SK-N-SH (cell line): Measurements from ENCODE around the gene DNAH14. TPM values are rescaled to one million over a fixed set of nuclear protein-coding genes. Genes with fewer than 3 reads are reported as not detected.

Experiments
- CTCF ChIA-PET: fragments of 300-600, 350-600 bp; formaldehyde crosslinking; extraction: SDS; loops from one replicate; lab custom pipeline; 2021; lab: Yijun Ruan, JAX
- POLR2A ChIA-PET: fragments of 350-600 bp; sonication (Branson Sonifier 250); formaldehyde crosslinking; extraction: SDS; loops from one replicate; lab custom pipeline; 2020; ENCODE audit warnings: antibody characterized with exemption, inconsistent platforms; lab: Yijun Ruan, JAX
- DNase-seq: peaks from one replicate; pipeline ENCODE4 v3.0.0; 2012
- H2AFZ ChIP-seq: fragments of 200-600 bp; sonication (generic); 2 replicates; pipeline ENCODE4 v1.8.1; 2016; ENCODE audit warnings: antibody characterized with exemption, mild to moderate bottlenecking, low read depth
- H3F3A ChIP-seq: fragments of 200-600 bp; sonication (generic); replicated peaks from 2 replicates; pipeline ENCODE3; 2016; ENCODE audit warnings: antibody characterized with exemption, mild to moderate bottlenecking; ENCODE audit not compliant: insufficient read depth
- H3K27ac ChIP-seq, 2 experiments: fragments of 200-500 bp in 1 of 2; fragments of 200-600 bp in 1 of 2; sonication (Bioruptor generic) in 1 of 2; sonication (generic), shearing (Covaris generic) in 1 of 2; 2 replicates each; pipeline versions ENCODE4 v1.5.1 to v1.6.1; 2014 to 2016; ENCODE audit warnings: low read depth in 2 of 2, inconsistent platforms in 1 of 2, low read length in 1 of 2, mild to moderate bottlenecking in 1 of 2, mixed read lengths in 1 of 2
- H3K27me3 ChIP-seq: fragments of 200-600 bp; sonication (generic), shearing (Covaris generic); 2 replicates; pipeline ENCODE4 v1.6.1; 2016; ENCODE audit warnings: mixed run types; ENCODE audit not compliant: insufficient read depth
- H3K36me3 ChIP-seq, 2 experiments: fragments of 200-500 bp in 1 of 2; fragments of 200-600 bp in 1 of 2; sonication (Bioruptor generic) in 1 of 2; sonication (generic) in 1 of 2; replicated peaks in 1 of 2; 2 replicates each; pipeline versions ENCODE3 to v1.5.1; 2014 to 2016; ENCODE audit warnings: low read length in 1 of 2, mild to moderate bottlenecking in 1 of 2; ENCODE audit not compliant: insufficient read depth in 2 of 2, control insufficient read depth in 1 of 2
- H3K4me1 ChIP-seq, 2 experiments: fragments of 200-500 bp in 1 of 2; fragments of 200-600 bp in 1 of 2; sonication (Bioruptor generic) in 1 of 2; sonication (generic), shearing (Covaris generic) in 1 of 2; 2 replicates each; pipeline versions ENCODE4 v1.5.1 to v1.6.1; 2014 to 2016; ENCODE audit warnings: low read depth in 1 of 2, low read length in 1 of 2, mixed run types in 1 of 2; ENCODE audit not compliant: insufficient read depth in 2 of 2, control insufficient read depth in 1 of 2
- H3K4me2 ChIP-seq: fragments of 200-600 bp; sonication (generic), shearing (Covaris generic); 2 replicates; pipeline ENCODE4 v1.6.1; 2017; ENCODE audit warnings: mixed run types
- H3K4me3 ChIP-seq, 2 experiments: fragments of 200-500 bp in 1 of 2; fragments of 200-600 bp in 1 of 2; sonication (Bioruptor generic) in 1 of 2; sonication (generic), shearing (Covaris generic) in 1 of 2; 2 replicates each; pipeline versions ENCODE4 v1.5.1 to v1.8.1; 2014 to 2016; ENCODE audit warnings: low read depth in 2 of 2, inconsistent platforms in 1 of 2, low read length in 1 of 2, mild to moderate bottlenecking in 1 of 2, mixed read lengths in 1 of 2, moderate library complexity in 1 of 2
- H3K79me2 ChIP-seq: fragments of 200-600 bp; sonication (generic); 2 replicates; pipeline ENCODE4 v1.8.1; 2017; ENCODE audit warnings: mild to moderate bottlenecking; ENCODE audit not compliant: insufficient read depth
- H3K9ac ChIP-seq: fragments of 200-600 bp; sonication (generic); 2 replicates; pipeline ENCODE4 v1.6.1; 2017; ENCODE audit warnings: mixed run types
- H3K9me2 ChIP-seq: fragments of 200-600 bp; sonication (generic); 2 replicates; pipeline ENCODE4 v1.6.1; 2017; ENCODE audit warnings: mixed run types
- H3K9me3 ChIP-seq: fragments of 200-600 bp; sonication (generic); 2 replicates; pipeline ENCODE4 v1.6.1; 2017; ENCODE audit warnings: mixed run types, mild to moderate bottlenecking, moderate library complexity
- H4K20me1 ChIP-seq: fragments of 200-600 bp; sonication (generic); 2 replicates; pipeline ENCODE4 v1.6.1; 2017; ENCODE audit warnings: mild to moderate bottlenecking, mixed run types; ENCODE audit not compliant: insufficient read depth
- EP300 ChIP-seq, 2 experiments: IDR thresholded peaks; 2 replicates each; pipeline versions ENCODE4 v1.4.0 to v1.6.1; 2012; ENCODE audit warnings: borderline replicate concordance in 1 of 2, low read depth in 1 of 2, low read length in 1 of 2
- FOSL2 ChIP-seq: IDR thresholded peaks from 2 replicates; pipeline ENCODE4 v1.4.0; 2012; ENCODE audit warnings: low read depth, mild to moderate bottlenecking, moderate library complexity, borderline replicate concordance
- FOXJ3 ChIP-seq: sonication (generic); formaldehyde crosslinking; IDR thresholded peaks from 2 replicates; pipeline ENCODE4 v1.5.1; 2020; ENCODE audit warnings: mild to moderate bottlenecking, missing genetic modification reagents
- GABPA ChIP-seq: IDR thresholded peaks from 2 replicates; pipeline ENCODE4 v1.4.0; 2012; ENCODE audit warnings: low read depth, mild to moderate bottlenecking
- GATA2 ChIP-seq: sonication (generic); formaldehyde crosslinking; IDR thresholded peaks from 2 replicates; pipeline ENCODE4 v1.5.0; 2020; ENCODE audit warnings: mild to moderate bottlenecking, missing genetic modification reagents
- JUND ChIP-seq: IDR thresholded peaks from 2 replicates; pipeline ENCODE4 v1.4.0; 2012
- MXI1 ChIP-seq: IDR thresholded peaks from 2 replicates; pipeline ENCODE4 v1.6.1; 2012; ENCODE audit warnings: mild to moderate bottlenecking, low read depth, low read length, improper control_type of control experiment
- POLR2AphosphoS5 ChIP-seq: IDR thresholded peaks from 2 replicates; pipeline ENCODE4 v1.6.1; 2012; ENCODE audit warnings: low read depth, low read length
- RAD21 ChIP-seq: IDR thresholded peaks from 2 replicates; pipeline ENCODE4 v1.6.1; 2012; ENCODE audit warnings: mild to moderate bottlenecking, low read length
- RFX5 ChIP-seq: IDR thresholded peaks from 2 replicates; pipeline ENCODE4 v1.6.1; 2012; ENCODE audit warnings: mild to moderate bottlenecking, improper control_type of control experiment, low read length
- TEAD4 ChIP-seq: IDR thresholded peaks from 2 replicates; pipeline ENCODE4 v1.4.0; 2012; ENCODE audit warnings: mild to moderate bottlenecking, borderline replicate concordance; ENCODE audit not compliant: insufficient read depth
- YY1 ChIP-seq: IDR thresholded peaks from 2 replicates; pipeline ENCODE4 v1.4.0; 2012; ENCODE audit warnings: low read depth, mild to moderate bottlenecking
- ZBTB33 ChIP-seq: IDR thresholded peaks from 2 replicates; pipeline ENCODE4 v1.4.0; 2012; ENCODE audit warnings: low read depth, borderline replicate concordance
- WGBS: methylation state at CpG from one replicate; pipeline ENCODE4 v1.1.6; 2017; ENCODE audit warnings: low lambda C conversion rate; 5-methylcytosine and 5-hydroxymethylcytosine counted together
- polyA plus RNA-seq, 3 experiments: library from polyadenylated mRNA; depleted of rRNA; stranded (reverse); fragments of >200 nt; gene quantifications; 2 replicates each; pipeline ENCODE4 v1.2.3, GENCODE V29; 2012
- TF ChIP-seq, protein P1 (sequence below): IDR thresholded peaks from 2 replicates; pipeline ENCODE4 v1.6.1; 2012; ENCODE audit warnings: mild to moderate bottlenecking, low read depth, low read length, moderate library complexity
- TF ChIP-seq, protein P2 (sequence below): fragments of 150-350 bp; IDR thresholded peaks from 2 replicates; pipeline ENCODE4 v1.6.1; 2016; ENCODE audit warnings: mild to moderate bottlenecking, low read depth, low read length

DNAH14 gene
- polyA plus RNA-seq, 1 of the 3 experiments (the other 2 are of a cell fraction) = 8.0 TPM

DNA sequence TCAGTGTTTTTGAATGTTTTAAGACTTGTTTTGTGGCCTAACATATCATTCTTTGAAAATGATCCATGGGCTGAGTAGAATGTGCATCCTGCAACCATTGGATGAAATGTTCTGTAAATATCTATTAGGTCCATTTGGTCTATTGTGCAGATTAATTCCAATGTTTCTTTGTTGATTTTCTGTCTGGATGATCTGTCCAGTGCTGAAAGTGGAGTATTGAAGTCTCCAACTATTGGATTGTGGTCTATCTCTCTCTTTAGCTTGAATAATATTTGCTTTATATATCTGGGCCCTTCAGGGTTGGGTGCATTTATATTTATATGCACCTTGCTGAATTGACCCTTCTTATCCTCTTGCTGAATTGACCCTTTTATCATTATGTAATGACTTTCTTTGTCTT is 181.5 kb downstream of the DNAH14 start:
- TF ChIP-seq YY1 (no peak), FOSL2 (no peak), JUND (no peak)
- TF ChIP-seq, protein P1, sequence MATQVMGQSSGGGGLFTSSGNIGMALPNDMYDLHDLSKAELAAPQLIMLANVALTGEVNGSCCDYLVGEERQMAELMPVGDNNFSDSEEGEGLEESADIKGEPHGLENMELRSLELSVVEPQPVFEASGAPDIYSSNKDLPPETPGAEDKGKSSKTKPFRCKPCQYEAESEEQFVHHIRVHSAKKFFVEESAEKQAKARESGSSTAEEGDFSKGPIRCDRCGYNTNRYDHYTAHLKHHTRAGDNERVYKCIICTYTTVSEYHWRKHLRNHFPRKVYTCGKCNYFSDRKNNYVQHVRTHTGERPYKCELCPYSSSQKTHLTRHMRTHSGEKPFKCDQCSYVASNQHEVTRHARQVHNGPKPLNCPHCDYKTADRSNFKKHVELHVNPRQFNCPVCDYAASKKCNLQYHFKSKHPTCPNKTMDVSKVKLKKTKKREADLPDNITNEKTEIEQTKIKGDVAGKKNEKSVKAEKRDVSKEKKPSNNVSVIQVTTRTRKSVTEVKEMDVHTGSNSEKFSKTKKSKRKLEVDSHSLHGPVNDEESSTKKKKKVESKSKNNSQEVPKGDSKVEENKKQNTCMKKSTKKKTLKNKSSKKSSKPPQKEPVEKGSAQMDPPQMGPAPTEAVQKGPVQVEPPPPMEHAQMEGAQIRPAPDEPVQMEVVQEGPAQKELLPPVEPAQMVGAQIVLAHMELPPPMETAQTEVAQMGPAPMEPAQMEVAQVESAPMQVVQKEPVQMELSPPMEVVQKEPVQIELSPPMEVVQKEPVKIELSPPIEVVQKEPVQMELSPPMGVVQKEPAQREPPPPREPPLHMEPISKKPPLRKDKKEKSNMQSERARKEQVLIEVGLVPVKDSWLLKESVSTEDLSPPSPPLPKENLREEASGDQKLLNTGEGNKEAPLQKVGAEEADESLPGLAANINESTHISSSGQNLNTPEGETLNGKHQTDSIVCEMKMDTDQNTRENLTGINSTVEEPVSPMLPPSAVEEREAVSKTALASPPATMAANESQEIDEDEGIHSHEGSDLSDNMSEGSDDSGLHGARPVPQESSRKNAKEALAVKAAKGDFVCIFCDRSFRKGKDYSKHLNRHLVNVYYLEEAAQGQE = peak; percentile 54; the same call in 1 of the 2 replicates
- ChIA-PET CTCF (no interaction called here), POLR2A (no interaction called here)
- Histone ChIP-seq H2AFZ (no peak overlapping the region), H3F3A (no peaks in the 10 kb centered on the region), H4K20me1 (no peaks in the 10 kb centered on the region), H3K79me2 (no peaks in the 10 kb centered on the region), H3K4me1 (no peaks in the 10 kb centered on the region), H3K36me3 (peaks cover 0 to 3% of the 10 kb centered on the region in 2 experiments), H3K9me2 (no peaks in the 10 kb centered on the region), H3K4me3 (no peak overlapping the region), H3K4me2 (no peak overlapping the region), H3K27ac (no peak overlapping the region), H3K27me3 (no peaks in the 10 kb centered on the region), H3K9ac (no peak overlapping the region), H3K9me3 (no peaks in the 10 kb centered on the region)
- DNase-seq = no peak

- 63% methylated on average over 1 of the region's 1 CpG for WGBS
- H3K36me3 ChIP-seq = peaks cover 0 to 7% of the 10 kb centered on the region in 2 experiments
- H2AFZ ChIP-seq = no peak overlapping the region
- no peak overlapping the region for H3K4me3 ChIP-seq
- no peaks in the 10 kb centered on the region for H4K20me1 ChIP-seq
- DNase-seq = no peak
- no peak overlapping the region for H3K9ac ChIP-seq
- no peak overlapping the region for H3K27ac ChIP-seq
- TF ChIP-seq FOSL2 (no peak), ZBTB33 (no peak), GATA2 (no peak), RAD21 (no peak), GABPA (no peak), TEAD4 (no peak), POLR2AphosphoS5 (no peak), MXI1 (no peak), EP300 (IDR thresholded peaks at IDR 0.05; ENCODE audit: borderline replicate concordance in 1 of 2, low read depth in 1 of 2, low read length in 1 of 2) (no peak), RFX5 (no peak), FOXJ3 (CRISPR knock-in tag) (no peak)
- TF ChIP-seq, protein P2, sequence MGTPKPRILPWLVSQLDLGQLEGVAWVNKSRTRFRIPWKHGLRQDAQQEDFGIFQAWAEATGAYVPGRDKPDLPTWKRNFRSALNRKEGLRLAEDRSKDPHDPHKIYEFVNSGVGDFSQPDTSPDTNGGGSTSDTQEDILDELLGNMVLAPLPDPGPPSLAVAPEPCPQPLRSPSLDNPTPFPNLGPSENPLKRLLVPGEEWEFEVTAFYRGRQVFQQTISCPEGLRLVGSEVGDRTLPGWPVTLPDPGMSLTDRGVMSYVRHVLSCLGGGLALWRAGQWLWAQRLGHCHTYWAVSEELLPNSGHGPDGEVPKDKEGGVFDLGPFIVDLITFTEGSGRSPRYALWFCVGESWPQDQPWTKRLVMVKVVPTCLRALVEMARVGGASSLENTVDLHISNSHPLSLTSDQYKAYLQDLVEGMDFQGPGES = no peak
- CTCF ChIA-PET = no interaction called here
- POLR2A ChIA-PET = no interaction called here
- no peaks in the 10 kb centered on the region for H3K79me2 ChIP-seq
- H3K27me3 ChIP-seq = no peaks in the 10 kb centered on the region
- H3F3A ChIP-seq = no peaks in the 10 kb centered on the region
- H3K4me1 ChIP-seq = no peaks in the 10 kb centered on the region
- H3K9me3 ChIP-seq = no peaks in the 10 kb centered on the region
- no peaks in the 10 kb centered on the region for H3K9me2 ChIP-seq
- no peak overlapping the region for H3K4me2 ChIP-seq
Observed at GRCh38 chr1:225113265-225113664, 183.8 kb downstream of the DNAH14 start.
